Measurements from ENCODE around the gene ACACA.

Gene ACACA

GRCh38 chr17:37117373-37118142 lies 289.1 kb downstream of the ACACA start:
- H3K36me3 ChIP-seq (ENCODE audit: low read depth) = peaks cover 86% of the 10 kb centered on the region
- H3K4me3 ChIP-seq (ENCODE audit: severe bottlenecking) = no peak overlapping the region
- H3K9me3 ChIP-seq (ENCODE audit: severe bottlenecking) = no peaks in the 10 kb centered on the region
- no peaks in the 10 kb centered on the region for H3K27me3 ChIP-seq (ENCODE audit: insufficient read depth, poor library complexity, severe bottlenecking)
- no peaks in the 10 kb centered on the region for H3K4me1 ChIP-seq (ENCODE audit: insufficient read depth, poor library complexity, severe bottlenecking)
- TF ChIP-seq CTCF (IDR thresholded peaks at IDR 0.05; ENCODE audit: poor library complexity, severe bottlenecking) = no peak
- H3K27ac ChIP-seq (ENCODE audit: poor library complexity, severe bottlenecking) = no peak overlapping the region
- no peak for DNase-seq (ENCODE audit: low spot score)
- no peak for ATAC-seq (ENCODE audit: low read depth)

GRCh38 chr17:37116671-37117185 lies 289.9 kb downstream of the ACACA start:
- H3K36me3 ChIP-seq (ENCODE audit: low read depth) = peaks cover 86% of the 10 kb centered on the region

GRCh38 chr17:37111329-37111728 lies 295.3 kb downstream of the ACACA start:
- Histone ChIP-seq H3K27ac (ENCODE audit: poor library complexity, severe bottlenecking) (no peak overlapping the region), H3K4me1 (ENCODE audit: insufficient read depth, poor library complexity, severe bottlenecking) (no peaks in the 10 kb centered on the region), H3K36me3 (ENCODE audit: low read depth) (peaks cover 86% of the 10 kb centered on the region), H3K4me3 (ENCODE audit: severe bottlenecking) (no peak overlapping the region), H3K27me3 (ENCODE audit: insufficient read depth, poor library complexity, severe bottlenecking) (no peaks in the 10 kb centered on the region), H3K9me3 (ENCODE audit: severe bottlenecking) (no peaks in the 10 kb centered on the region)
- no peak for DNase-seq (ENCODE audit: low spot score)
- no peak for TF ChIP-seq CTCF (IDR thresholded peaks at IDR 0.05; ENCODE audit: poor library complexity, severe bottlenecking)
- no peak for ATAC-seq (ENCODE audit: low read depth)

More at GRCh38 chr17:37116671-37117185, 289.9 kb downstream of the ACACA start:
- TF ChIP-seq CTCF (IDR thresholded peaks at IDR 0.05; ENCODE audit: poor library complexity, severe bottlenecking) = no peak
- no peaks in the 10 kb centered on the region for H3K4me1 ChIP-seq (ENCODE audit: insufficient read depth, poor library complexity, severe bottlenecking)
- no peak for ATAC-seq (ENCODE audit: low read depth)
- no peak overlapping the region for H3K4me3 ChIP-seq (ENCODE audit: severe bottlenecking)
- no peak for DNase-seq (ENCODE audit: low spot score)
- H3K27me3 ChIP-seq (ENCODE audit: insufficient read depth, poor library complexity, severe bottlenecking) = no peaks in the 10 kb centered on the region
- H3K27ac ChIP-seq (ENCODE audit: poor library complexity, severe bottlenecking) = no peak overlapping the region
- H3K9me3 ChIP-seq (ENCODE audit: severe bottlenecking) = no peaks in the 10 kb centered on the region

- Histone ChIP-seq H3K4me1 (ENCODE audit: insufficient read depth, poor library complexity, severe bottlenecking) (no peaks in the 10 kb centered on the region), H3K27me3 (ENCODE audit: insufficient read depth, poor library complexity, severe bottlenecking) (no peaks in the 10 kb centered on the region), H3K9me3 (ENCODE audit: severe bottlenecking) (no peaks in the 10 kb centered on the region), H3K36me3 (ENCODE audit: low read depth) (peaks cover 90% of the 10 kb centered on the region), H3K4me3 (ENCODE audit: severe bottlenecking) (no peak overlapping the region), H3K27ac (ENCODE audit: poor library complexity, severe bottlenecking) (no peak overlapping the region)
- no peak for DNase-seq (ENCODE audit: low spot score)
- no peak for ATAC-seq (ENCODE audit: low read depth)
- no peak for TF ChIP-seq CTCF (IDR thresholded peaks at IDR 0.05; ENCODE audit: poor library complexity, severe bottlenecking)
Measured at GRCh38 chr17:37110746-37111145, 295.9 kb downstream of the ACACA start.
